ENCODE measurements around the gene MEPE.

Gene MEPE

DNA sequence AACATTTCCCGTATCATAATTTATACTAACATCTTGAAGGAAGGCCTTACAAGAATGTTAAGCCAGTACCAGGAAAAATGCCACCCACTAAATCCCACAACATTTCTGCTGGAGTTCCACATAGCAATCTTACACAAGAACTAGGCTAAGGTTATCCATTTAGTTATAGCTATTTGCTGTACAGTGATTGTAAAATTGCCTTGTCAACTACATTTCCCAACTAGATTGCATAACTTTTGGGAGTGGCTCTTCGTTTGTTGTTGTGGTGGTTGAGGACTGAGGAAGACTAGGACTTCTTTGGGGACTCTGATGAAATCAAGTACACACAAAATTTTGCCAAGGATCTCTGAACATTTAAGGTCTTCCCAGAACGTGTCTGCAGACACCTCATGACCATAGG is 25.4 kb upstream of the MEPE start (continued):
- TF ChIP-seq ZNF701 (tag by site-specific recombination; IDR thresholded peaks at IDR 0.05) (no peak), SCRT1 (tag by site-specific recombination; IDR thresholded peaks at IDR 0.05; ENCODE audit: borderline replicate concordance) (no peak), ATF2 (tag by site-specific recombination; IDR thresholded peaks at IDR 0.05; ENCODE audit: low read depth) (no peak), ZNF146 (tag by site-specific recombination; IDR thresholded peaks at IDR 0.05) (no peak), GFI1B (tag by site-specific recombination; IDR thresholded peaks at IDR 0.05) (no peak), ZNF175 (tag by site-specific recombination; IDR thresholded peaks at IDR 0.05) (no peak), ZNF544 (tag by site-specific recombination; IDR thresholded peaks at IDR 0.05) (no peak), ZNF600 (tag by site-specific recombination; IDR thresholded peaks at IDR 0.05) (no peak), ZNF23 (tag by site-specific recombination; IDR thresholded peaks at IDR 0.05; ENCODE audit: borderline replicate concordance) (no peak), ZNF768 (tag by site-specific recombination; IDR thresholded peaks at IDR 0.05) (no peak), GLIS2 (tag by site-specific recombination; IDR thresholded peaks at IDR 0.05) (no peak)
- TF ChIP-seq, protein P1, sequence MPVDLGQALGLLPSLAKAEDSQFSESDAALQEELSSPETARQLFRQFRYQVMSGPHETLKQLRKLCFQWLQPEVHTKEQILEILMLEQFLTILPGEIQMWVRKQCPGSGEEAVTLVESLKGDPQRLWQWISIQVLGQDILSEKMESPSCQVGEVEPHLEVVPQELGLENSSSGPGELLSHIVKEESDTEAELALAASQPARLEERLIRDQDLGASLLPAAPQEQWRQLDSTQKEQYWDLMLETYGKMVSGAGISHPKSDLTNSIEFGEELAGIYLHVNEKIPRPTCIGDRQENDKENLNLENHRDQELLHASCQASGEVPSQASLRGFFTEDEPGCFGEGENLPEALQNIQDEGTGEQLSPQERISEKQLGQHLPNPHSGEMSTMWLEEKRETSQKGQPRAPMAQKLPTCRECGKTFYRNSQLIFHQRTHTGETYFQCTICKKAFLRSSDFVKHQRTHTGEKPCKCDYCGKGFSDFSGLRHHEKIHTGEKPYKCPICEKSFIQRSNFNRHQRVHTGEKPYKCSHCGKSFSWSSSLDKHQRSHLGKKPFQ (tag by site-specific recombination; IDR thresholded peaks at IDR 0.05), result no peak
- TF ChIP-seq, protein P2, sequence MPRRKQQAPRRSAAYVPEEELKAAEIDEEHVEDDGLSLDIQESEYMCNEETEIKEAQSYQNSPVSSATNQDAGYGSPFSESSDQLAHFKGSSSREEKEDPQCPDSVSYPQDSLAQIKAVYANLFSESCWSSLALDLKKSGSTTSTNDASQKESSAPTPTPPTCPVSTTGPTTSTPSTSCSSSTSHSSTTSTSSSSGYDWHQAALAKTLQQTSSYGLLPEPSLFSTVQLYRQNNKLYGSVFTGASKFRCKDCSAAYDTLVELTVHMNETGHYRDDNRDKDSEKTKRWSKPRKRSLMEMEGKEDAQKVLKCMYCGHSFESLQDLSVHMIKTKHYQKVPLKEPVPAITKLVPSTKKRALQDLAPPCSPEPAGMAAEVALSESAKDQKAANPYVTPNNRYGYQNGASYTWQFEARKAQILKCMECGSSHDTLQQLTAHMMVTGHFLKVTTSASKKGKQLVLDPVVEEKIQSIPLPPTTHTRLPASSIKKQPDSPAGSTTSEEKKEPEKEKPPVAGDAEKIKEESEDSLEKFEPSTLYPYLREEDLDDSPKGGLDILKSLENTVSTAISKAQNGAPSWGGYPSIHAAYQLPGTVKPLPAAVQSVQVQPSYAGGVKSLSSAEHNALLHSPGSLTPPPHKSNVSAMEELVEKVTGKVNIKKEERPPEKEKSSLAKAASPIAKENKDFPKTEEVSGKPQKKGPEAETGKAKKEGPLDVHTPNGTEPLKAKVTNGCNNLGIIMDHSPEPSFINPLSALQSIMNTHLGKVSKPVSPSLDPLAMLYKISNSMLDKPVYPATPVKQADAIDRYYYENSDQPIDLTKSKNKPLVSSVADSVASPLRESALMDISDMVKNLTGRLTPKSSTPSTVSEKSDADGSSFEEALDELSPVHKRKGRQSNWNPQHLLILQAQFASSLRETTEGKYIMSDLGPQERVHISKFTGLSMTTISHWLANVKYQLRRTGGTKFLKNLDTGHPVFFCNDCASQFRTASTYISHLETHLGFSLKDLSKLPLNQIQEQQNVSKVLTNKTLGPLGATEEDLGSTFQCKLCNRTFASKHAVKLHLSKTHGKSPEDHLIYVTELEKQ (tag by site-specific recombination; IDR thresholded peaks at IDR 0.05; ENCODE audit: borderline replicate concordance), result no peak

DNA sequence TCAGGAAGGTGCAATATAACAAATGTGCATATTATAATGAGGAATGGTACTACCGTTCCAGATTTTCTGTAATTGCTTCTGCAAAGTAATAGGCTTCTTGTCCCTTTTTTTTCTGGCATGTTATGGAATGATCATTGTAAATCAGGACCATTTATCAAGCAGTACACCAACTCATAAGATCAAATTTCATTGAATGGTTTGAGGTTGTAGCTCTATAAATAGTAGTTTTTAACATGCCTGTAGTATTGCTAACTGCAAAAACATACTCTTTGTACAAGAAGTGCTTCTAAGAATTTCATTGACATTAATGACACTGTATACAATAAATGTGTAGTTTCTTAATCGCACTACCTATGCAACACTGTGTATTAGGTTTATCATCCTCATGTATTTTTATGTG is 20.8 kb upstream of the MEPE start:
- Histone ChIP-seq H3K9me3 (ENCODE audit: control insufficient read depth, insufficient read depth, low read depth, low read length) (no peaks in the 10 kb centered on the region), H3K4me3 (ENCODE audit: low read depth, low read length) (no peak overlapping the region), H3K4me1 (ENCODE audit: control insufficient read depth, insufficient read depth, low read length) (no peaks in the 10 kb centered on the region), H3K27ac (ENCODE audit: extremely low read depth, low read depth, low read length) (no peak overlapping the region), H3K36me3 (ENCODE audit: control insufficient read depth in 2 of 2, insufficient read depth in 1 of 2, low read length in 2 of 2) (no peaks in the 10 kb centered on the region)
- TF ChIP-seq ZNF202 (tag by site-specific recombination; IDR thresholded peaks at IDR 0.05; ENCODE audit: borderline replicate concordance) (no peak), ZNF600 (tag by site-specific recombination; IDR thresholded peaks at IDR 0.05) (no peak), INSM2 (tag by site-specific recombination; IDR thresholded peaks at IDR 0.05) (no peak), ZNF23 (tag by site-specific recombination; IDR thresholded peaks at IDR 0.05; ENCODE audit: borderline replicate concordance) (no peak), ZNF433 (tag by site-specific recombination; IDR thresholded peaks at IDR 0.05; ENCODE audit: low read depth) (no peak), ZNF214 (tag by site-specific recombination; IDR thresholded peaks at IDR 0.05; ENCODE audit: borderline replicate concordance) (no peak), MZF1 (tag by site-specific recombination; IDR thresholded peaks at IDR 0.05; ENCODE audit: borderline replicate concordance) (no peak), ZNF211 (tag by site-specific recombination; IDR thresholded peaks at IDR 0.05; ENCODE audit: low read depth) (no peak), GFI1B (tag by site-specific recombination; IDR thresholded peaks at IDR 0.05) (no peak)
- POLR2A ChIA-PET, result no interaction called here
- CTCF ChIA-PET, result no interaction called here

All from HEK293 (cell line).